HEK293 (cell line): Measurements from ENCODE around the gene TEDC2.

ENCODE experiments used
- CTCF ChIP-seq: fragments of 450-650 bp; formaldehyde crosslinking; IDR thresholded peaks from 2 replicates; pipeline ENCODE4 v1.5.1; 2016; ENCODE audit warnings: missing biosample characterization, missing genetic modification characterization
- EGR2 ChIP-seq: fragments of 450-650 bp; formaldehyde crosslinking; IDR thresholded peaks from 2 replicates; pipeline ENCODE4 v1.5.1; 2016; ENCODE audit warnings: low read depth, missing biosample characterization, missing genetic modification characterization
- GLIS1 ChIP-seq: fragments of 450-650 bp; formaldehyde crosslinking; IDR thresholded peaks from 2 replicates; pipeline ENCODE4 v1.5.1; 2016; ENCODE audit warnings: missing biosample characterization, missing genetic modification characterization
- GLIS2 ChIP-seq: fragments of 450-650 bp; formaldehyde crosslinking; IDR thresholded peaks from 2 replicates; pipeline ENCODE4 v1.5.1; 2016; ENCODE audit warnings: missing biosample characterization, missing genetic modification characterization
- KLF1 ChIP-seq: fragments of 450-650 bp; formaldehyde crosslinking; IDR thresholded peaks from 2 replicates; pipeline ENCODE4 v1.5.1; 2016; ENCODE audit warnings: missing biosample characterization, missing genetic modification characterization
- KLF16 ChIP-seq: fragments of 450-650 bp; formaldehyde crosslinking; IDR thresholded peaks from 2 replicates; pipeline ENCODE4 v1.5.1; 2017; ENCODE audit warnings: missing biosample characterization, missing genetic modification characterization
- KLF7 ChIP-seq: fragments of 450-650 bp; formaldehyde crosslinking; IDR thresholded peaks from 2 replicates; pipeline ENCODE4 v1.5.1; 2016; ENCODE audit warnings: missing biosample characterization, missing genetic modification characterization, borderline replicate concordance
- KLF8 ChIP-seq: fragments of 450-650 bp; formaldehyde crosslinking; IDR thresholded peaks from 2 replicates; pipeline ENCODE4 v1.5.1; 2016; ENCODE audit warnings: missing biosample characterization, missing genetic modification characterization
- KLF9 ChIP-seq: fragments of 450-650 bp; formaldehyde crosslinking; IDR thresholded peaks from 2 replicates; pipeline ENCODE4 v1.5.1; 2016; ENCODE audit warnings: missing biosample characterization, missing genetic modification characterization, low read depth
- OSR2 ChIP-seq: fragments of 450-650 bp; formaldehyde crosslinking; IDR thresholded peaks from 2 replicates; pipeline ENCODE4 v1.5.1; 2016; ENCODE audit warnings: missing biosample characterization, missing genetic modification characterization
- PATZ1 ChIP-seq: fragments of 450-650 bp; formaldehyde crosslinking; IDR thresholded peaks from 2 replicates; pipeline ENCODE4 v1.5.1; 2016; ENCODE audit warnings: missing biosample characterization, missing genetic modification characterization
- PRDM10 ChIP-seq: fragments of 450-650 bp; formaldehyde crosslinking; IDR thresholded peaks from 2 replicates; pipeline ENCODE4 v1.5.1; 2016; ENCODE audit warnings: missing biosample characterization, missing genetic modification characterization
- PRDM4 ChIP-seq: fragments of 450-650 bp; formaldehyde crosslinking; IDR thresholded peaks from 2 replicates; pipeline ENCODE4 v1.5.1; 2017; ENCODE audit warnings: missing biosample characterization, missing genetic modification characterization
- SALL2 ChIP-seq: fragments of 450-650 bp; formaldehyde crosslinking; IDR thresholded peaks from 2 replicates; pipeline ENCODE4 v1.5.0; 2017; ENCODE audit warnings: missing biosample characterization, mild to moderate bottlenecking, missing genetic modification characterization, borderline replicate concordance
- SP3 ChIP-seq: fragments of 450-650 bp; formaldehyde crosslinking; IDR thresholded peaks from 2 replicates; pipeline ENCODE4 v1.5.1; 2016; ENCODE audit warnings: missing biosample characterization, missing genetic modification characterization
- SP7 ChIP-seq: fragments of 450-650 bp; formaldehyde crosslinking; IDR thresholded peaks from 2 replicates; pipeline ENCODE4 v1.5.1; 2016; ENCODE audit warnings: missing biosample characterization, missing genetic modification characterization
- WT1 ChIP-seq: fragments of 450-650 bp; formaldehyde crosslinking; IDR thresholded peaks from 2 replicates; pipeline ENCODE4 v1.5.1; 2016; ENCODE audit warnings: missing biosample characterization, missing genetic modification characterization
- ZBTB20 ChIP-seq: fragments of 450-650 bp; formaldehyde crosslinking; IDR thresholded peaks from 2 replicates; pipeline ENCODE4 v1.5.1; 2016; ENCODE audit warnings: missing biosample characterization, missing genetic modification characterization
- ZBTB7A ChIP-seq: fragments of 450-650 bp; formaldehyde crosslinking; IDR thresholded peaks from 2 replicates; pipeline ENCODE4 v1.5.1; 2016; ENCODE audit warnings: low read depth, missing biosample characterization, missing genetic modification characterization
- ZFHX2 ChIP-seq: fragments of 450-650 bp; formaldehyde crosslinking; conservative IDR thresholded peaks from 2 replicates; pipeline ENCODE4 v1.5.1; 2016; ENCODE audit warnings: missing biosample characterization, missing genetic modification characterization
- ZIC2 ChIP-seq: fragments of 450-650 bp; formaldehyde crosslinking; IDR thresholded peaks from 2 replicates; pipeline ENCODE4 v1.5.1; 2016; ENCODE audit warnings: missing biosample characterization, missing genetic modification characterization
- ZNF221 ChIP-seq: fragments of 450-650 bp; formaldehyde crosslinking; IDR thresholded peaks from 2 replicates; pipeline ENCODE4 v1.5.1; 2017; ENCODE audit warnings: missing biosample characterization, missing genetic modification characterization, borderline replicate concordance
- ZNF366 ChIP-seq: fragments of 450-650 bp; formaldehyde crosslinking; conservative IDR thresholded peaks from 2 replicates; pipeline ENCODE4 v1.5.1; 2016; ENCODE audit warnings: missing biosample characterization, missing genetic modification characterization
- ZNF600 ChIP-seq: fragments of 450-650 bp; formaldehyde crosslinking; IDR thresholded peaks from 2 replicates; pipeline ENCODE4 v1.5.1; 2016; ENCODE audit warnings: missing biosample characterization, missing genetic modification characterization
- ZNF76 ChIP-seq: fragments of 450-650 bp; formaldehyde crosslinking; IDR thresholded peaks from 2 replicates; pipeline ENCODE4; 2016; ENCODE audit warnings: low read depth, missing biosample characterization, missing genetic modification characterization, borderline replicate concordance
- ZSCAN5A ChIP-seq: fragments of 450-650 bp; formaldehyde crosslinking; IDR thresholded peaks from 2 replicates; pipeline ENCODE4 v1.5.1; 2016; ENCODE audit warnings: missing biosample characterization, missing genetic modification characterization

TEDC2 gene

GRCh38 chr16:2473446-2473926, 13.6 kb downstream of the TEDC2 start (continued):
- TF ChIP-seq PRDM4 (tag by site-specific recombination): 0 out of 2 replicates have a peak, but pooled peaks have one; percentile 27
- peak; percentile 84 for TF ChIP-seq EGR2 (tag by site-specific recombination)
- peak; percentile 95 for TF ChIP-seq SP3 (tag by site-specific recombination)
- TF ChIP-seq KLF7 (tag by site-specific recombination): no peak
- peak; percentile 82 for TF ChIP-seq ZIC2 (tag by site-specific recombination)
- peak; percentile 55; the same call in 1 of the 2 replicates for TF ChIP-seq PRDM10 (tag by site-specific recombination)
- no peak for TF ChIP-seq SALL2
- 0 out of 2 replicates have a peak, but pooled peaks have one; percentile 39 for TF ChIP-seq KLF16 (tag by site-specific recombination)
- TF ChIP-seq CTCF (tag by site-specific recombination): 0 out of 2 replicates have a peak, but pooled peaks have one; percentile 9
- peak; percentile 82 for TF ChIP-seq GLIS2 (tag by site-specific recombination)
- TF ChIP-seq ZSCAN5A (tag by site-specific recombination): no peak
- TF ChIP-seq WT1 (tag by site-specific recombination): peak; percentile 55
- TF ChIP-seq ZNF600 (tag by site-specific recombination): peak; percentile 67
- TF ChIP-seq KLF1 (tag by site-specific recombination): peak; percentile 77
- peak; percentile 76 for TF ChIP-seq GLIS1 (tag by site-specific recombination)
- TF ChIP-seq ZBTB7A: 0 out of 2 replicates have a peak, but pooled peaks have one; percentile 62
- TF ChIP-seq ZNF221 (tag by site-specific recombination): no peak
- TF ChIP-seq OSR2 (tag by site-specific recombination): peak; percentile 59
- TF ChIP-seq ZBTB20 (tag by site-specific recombination): peak; percentile 2; the same call in 1 of the 2 replicates
- TF ChIP-seq PATZ1 (tag by site-specific recombination): peak; percentile 95
- peak; percentile 93 for TF ChIP-seq ZFHX2 (tag by site-specific recombination)
- TF ChIP-seq SP7 (tag by site-specific recombination): peak; percentile 83
- peak; percentile 84 for TF ChIP-seq KLF8 (tag by site-specific recombination)
- TF ChIP-seq ZNF76 (tag by site-specific recombination): peak; percentile 87
- peak; percentile 70 for TF ChIP-seq ZNF366
- TF ChIP-seq KLF9 (tag by site-specific recombination): peak; percentile 85
